D341Med (cell line): Measurements from ENCODE around the gene SMPD4.
"Not testable (repeated sequence)": the region's sequence is repeated elsewhere in the genome, so short reads cannot be mapped to it uniquely, and the experiment has no call there.

Source experiments
- DNase-seq: peaks from one replicate; pipeline ENCODE4 v3.0.0; 2012; ENCODE audit warnings: low spot score

Gene SMPD4

DNA sequence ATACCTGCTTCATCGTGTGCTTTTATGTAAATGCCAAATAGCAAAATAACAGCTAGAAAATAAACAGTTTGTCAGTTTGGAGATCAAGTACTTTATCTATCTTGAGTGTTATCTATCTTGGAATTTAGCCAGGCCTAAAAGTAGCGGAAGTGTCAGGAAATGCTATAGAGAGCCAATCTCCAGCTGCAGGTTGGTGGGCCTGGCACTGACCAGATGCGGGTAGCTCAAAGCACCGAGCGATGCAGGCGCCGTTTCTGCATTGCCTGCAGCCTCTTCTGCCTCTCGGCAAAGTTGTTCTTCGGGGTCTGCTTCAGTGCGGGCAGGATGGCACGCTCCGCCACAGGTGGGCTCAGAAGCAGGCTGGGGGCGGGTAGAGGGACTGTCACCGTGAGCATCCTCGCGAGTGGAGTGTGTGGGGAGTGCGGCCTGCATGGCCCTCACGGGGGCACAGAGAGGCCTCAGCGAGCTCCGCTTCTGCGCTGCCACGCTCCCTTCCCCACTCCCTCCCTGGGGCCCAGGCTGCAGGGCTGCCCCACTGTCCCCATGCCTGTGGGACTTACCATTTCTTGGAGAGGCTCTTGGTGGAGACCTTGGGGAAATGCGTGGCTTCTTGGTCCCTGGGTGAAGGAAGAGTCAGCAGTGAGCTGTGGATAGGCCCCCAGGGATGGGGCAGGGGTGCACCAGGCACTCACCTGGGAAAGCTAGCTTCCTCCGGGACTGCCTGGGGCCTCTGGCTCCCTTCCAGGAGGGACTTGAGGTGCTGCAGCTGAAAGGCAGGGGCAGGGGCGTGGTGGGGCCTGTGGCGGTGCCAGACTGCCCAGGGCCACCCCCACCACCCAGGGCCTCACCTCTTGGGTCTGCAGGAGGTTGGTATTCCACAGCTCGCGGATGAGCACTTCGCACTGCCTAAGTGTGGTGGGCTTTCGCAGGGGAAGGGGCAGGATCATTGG lies 41.8 kb downstream of the SMPD4 start:
- not testable (repeated sequence) for DNase-seq

DNA sequence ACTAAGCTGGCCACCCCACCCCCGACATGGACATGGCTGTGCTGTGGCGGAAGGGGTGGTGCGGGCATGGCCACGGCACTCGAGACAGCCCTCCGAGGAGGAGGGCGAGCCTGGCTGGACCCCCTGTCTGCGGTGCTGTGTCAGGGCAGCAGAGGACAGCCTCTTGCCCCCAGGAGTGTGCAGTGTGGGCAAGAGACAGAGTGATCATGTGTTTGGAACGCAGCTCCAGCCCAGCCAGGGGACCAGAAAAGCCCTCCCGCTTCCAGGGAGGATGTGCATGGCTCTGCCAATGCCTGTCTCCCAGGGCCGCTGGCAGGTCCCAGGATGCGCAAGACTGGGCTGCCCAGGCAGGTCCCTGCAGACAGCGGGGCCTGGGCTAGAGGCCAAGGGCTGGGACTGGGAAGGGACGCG lies 42.6 kb downstream of the SMPD4 start:
- not testable (repeated sequence) for DNase-seq

DNA sequence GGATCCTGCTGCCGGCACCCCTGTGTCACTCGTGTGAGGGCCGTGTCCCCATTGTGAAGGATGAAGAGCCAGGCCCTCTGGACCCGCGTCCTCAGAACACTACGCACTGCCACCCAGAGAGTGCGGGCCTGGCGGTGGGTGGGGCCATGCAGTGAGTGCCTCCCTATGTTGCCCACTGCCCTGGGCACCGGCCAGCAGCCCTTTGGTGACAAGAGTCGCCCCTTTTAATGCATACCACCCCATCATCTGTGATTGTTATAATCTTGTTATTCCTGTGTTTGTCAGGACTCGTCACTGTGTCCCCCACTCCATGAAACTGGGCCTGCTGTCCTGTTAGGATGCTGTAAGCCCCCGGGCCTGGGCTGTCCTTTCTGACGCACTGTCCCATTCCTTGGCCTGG lies 43.1 kb downstream of the SMPD4 start:
- DNase-seq, result not testable (repeated sequence)

DNA sequence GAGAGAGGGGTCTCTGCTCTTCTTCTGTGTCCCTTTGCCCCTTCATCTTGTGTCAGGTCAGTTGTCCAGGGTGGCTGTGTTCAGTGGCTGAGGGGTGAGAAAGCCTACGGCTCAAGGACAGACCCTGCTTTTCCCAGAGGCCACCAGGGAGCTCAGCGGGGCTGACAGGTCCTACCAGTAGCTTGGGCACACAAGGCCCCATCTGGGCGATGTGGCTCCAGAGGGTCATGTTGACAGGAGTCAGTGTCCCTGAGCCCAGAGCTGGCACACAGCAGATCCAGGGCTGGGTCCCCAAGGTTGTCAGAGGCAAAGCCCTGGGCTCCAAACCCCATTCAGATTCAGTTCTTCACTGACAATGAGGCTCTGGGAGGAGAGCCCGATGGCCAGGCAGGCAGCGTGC lies 44.3 kb downstream of the SMPD4 start:
- not testable (repeated sequence) for DNase-seq

DNA sequence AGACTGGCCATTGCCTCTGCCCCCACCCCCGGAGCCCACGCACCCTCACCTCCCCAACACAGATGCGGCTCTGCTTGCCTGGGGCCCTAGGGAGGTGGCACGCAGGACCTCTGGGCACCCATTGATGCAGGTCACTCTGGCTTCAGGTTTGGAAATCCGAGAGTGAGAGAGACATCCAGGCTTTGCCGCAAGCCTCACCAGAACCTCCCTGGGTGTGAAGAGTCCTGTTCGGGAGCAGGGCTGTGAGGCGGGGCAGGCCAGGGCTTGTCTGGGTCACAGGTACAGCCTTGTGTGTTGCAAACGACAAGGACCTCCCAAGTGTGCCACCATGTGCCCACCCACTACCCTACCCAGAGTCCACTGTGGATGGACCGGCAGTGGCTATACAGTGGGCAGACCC lies 44.9 kb downstream of the SMPD4 start:
- not testable (repeated sequence) for DNase-seq

DNA sequence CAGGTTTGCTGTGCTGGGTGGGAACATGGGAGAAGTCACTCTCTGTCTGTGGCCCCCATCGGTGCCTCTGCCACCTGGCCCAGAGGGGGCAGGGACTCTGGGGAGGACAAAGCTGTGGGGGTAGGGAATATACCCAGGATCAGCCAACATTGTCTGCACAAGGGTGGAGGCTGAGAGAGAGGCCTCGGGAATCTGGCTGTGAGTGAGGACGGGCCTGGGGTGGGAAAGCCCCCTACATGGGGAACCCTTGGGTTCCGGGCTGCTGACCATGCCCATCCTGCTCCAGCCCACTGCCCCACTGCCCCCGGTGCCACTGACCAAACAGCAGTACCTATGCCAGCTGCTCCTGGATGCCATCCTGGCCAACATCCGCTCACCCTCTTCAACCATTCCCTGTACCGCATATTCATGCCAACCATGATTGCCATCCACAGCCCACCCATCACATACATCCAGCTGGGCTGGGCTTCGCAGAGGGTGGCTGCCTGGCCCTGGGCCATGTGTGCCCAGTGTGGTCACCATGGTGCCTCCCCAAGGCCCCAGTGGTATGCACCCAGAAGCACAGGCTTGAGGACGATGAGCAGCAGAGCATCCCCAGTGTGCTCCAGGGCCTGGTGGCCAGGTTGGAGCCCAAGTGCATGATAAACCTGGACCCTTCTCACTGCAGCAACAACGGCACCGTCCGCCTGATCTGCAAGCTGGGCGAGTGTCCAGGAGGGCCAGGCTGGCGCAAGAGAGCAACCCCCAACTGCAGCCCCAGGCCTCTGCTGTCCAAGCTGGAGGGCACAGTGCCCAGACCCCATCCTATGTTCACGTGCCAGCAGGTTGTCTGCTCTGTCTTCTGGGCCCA lies 45.5 kb downstream of the SMPD4 start:
- no peak for DNase-seq

DNA sequence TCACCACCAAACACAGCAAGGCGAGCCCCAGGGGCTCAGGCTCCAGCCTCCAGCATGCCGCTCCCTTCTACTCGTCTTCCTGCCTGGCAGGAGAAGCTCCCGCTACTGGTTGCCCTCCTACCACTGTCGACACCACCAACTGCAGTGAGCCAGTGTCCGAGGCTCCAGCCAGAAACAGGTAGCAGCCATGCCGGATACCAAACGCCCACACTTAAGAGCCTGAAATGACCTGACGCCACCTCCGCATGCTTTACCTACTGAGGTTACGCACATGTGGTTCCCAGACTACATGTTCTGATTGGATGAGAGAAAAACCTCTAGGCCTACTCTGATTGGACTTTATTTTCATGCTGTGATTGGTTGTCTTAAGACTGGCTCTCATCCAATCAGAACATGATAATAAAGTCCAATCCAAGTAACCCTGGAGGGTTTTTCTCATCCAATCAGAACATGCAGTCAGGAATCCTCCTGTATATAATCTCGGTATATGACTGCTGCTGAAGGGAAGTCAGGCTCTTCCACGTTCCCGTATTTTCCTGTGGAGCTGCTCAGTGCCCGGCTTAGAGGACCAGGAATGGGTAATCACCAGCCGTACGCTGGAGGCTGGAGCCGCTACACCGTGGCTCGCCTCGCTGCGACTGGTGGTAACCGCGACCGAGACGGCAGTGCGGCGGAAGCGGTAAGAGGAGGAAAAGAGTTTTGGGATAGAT lies 52.1 kb downstream of the SMPD4 start, which contains the start of gene POTEF:
POTEF (minus strand) TSS at position 103 of the 710 bp plus-strand sequence. CDS start 8,707 bp downstream, outside the sequence.
- DNase-seq, result not testable (repeated sequence)

DNA sequence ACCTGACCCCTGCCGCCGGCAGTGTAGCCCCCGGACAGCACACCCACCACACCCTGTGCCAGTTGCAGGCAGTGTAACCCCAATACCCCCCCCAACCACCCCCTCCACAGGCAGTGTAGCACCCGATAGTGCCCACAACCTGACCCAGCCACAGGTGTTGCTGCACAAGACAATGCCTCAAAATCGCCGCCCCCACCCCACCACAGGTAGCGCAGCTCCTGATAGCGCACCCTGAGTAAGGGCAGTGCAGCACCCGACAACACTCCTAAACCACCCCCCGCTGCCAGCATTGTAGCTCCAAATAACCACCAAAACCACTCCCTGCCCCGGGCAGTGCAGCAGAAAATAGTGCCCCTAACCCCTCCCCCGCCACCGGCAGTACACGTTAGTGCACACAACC lies 52.9 kb downstream of the SMPD4 start:
- DNase-seq, result not testable (repeated sequence)

DNA sequence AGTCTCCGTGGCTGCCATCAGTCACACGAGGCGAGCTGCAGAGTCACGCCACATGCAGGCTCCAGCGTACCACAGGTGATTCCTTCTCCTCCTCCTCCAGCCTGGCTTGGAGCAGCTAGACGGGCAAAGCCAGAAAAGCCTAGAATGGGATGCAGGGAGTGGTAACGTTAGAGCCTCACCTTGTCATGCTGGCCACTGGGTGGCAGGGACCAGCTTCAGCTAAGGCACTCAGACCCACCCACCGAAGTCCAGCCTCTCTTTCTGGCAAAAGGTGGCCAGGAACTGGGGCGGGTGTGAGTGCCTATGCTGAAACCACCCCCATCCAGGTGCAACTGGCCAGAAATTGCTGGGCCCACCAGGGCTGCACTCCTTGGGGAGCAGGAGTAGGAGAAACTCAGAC lies 53.7 kb downstream of the SMPD4 start:
- not testable (repeated sequence) for DNase-seq

DNA sequence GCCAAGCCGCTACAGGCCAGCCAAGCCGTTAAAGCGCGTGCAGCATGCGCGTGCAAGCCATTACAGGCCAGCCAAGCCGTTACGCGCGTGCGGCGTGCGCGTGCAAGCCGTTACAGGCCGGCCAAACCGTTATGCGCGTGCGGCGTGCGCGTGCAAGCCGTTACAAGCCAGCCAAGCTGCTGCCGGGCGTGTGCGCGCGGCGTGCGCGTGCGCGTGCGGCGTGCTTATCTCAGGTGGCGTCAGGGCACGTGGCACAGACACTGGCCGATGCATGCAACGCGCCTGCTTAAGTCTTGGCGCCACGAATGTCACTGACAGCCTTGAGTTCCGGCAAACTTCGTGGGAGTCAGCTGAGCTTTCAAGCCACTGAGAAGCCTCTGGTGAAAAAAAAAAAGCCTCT lies 60.5 kb downstream of the SMPD4 start:
- DNase-seq, result not testable (repeated sequence)

DNA sequence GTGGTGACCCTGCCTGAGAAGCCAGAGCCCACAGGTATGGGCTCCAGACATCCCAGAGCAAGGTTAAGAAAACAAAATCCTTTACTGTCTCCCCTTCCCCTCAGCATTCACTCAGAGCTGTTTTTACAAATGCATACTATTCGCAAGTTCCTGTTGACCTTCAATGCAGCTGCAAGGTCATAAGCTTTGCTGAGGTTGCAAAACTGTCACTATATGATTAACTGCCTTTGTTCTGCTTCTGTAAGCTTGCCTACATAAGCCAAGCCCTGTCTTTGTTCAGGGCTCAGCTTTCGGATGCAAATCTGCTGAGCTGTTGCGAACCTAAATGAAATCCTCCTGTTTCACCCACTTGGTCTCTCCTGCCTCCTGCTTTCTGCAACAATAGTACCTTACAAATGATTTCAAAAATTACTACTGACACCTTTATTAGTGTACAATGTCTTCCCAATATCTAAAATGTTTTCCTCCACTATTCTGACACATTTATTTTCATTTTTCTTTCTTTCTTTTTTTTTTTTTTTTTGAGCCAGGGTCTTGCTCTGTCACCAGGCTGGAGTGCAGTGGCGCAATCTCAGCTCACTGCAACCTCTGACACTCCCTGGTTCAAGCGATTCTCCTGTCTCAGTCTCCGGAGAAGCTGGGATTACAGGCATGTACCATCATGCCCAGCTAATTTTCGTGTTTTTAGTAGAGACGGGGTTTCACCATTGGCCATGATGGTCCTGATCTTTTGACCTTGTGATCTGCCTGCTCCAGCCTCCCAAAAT lies 78.6 kb downstream of the SMPD4 start:
- DNase-seq, result not testable (repeated sequence)
